Muscle of leg (tissue), 11 donors: ENCODE results near the gene PHKB. TPM values are rescaled to one million over a fixed set of nuclear protein-coding genes. Genes with fewer than 3 reads are reported as not detected.

ENCODE experiments used
- DNase-seq: peaks from one replicate; pipeline ENCODE4 v3.0.0; 2013
- H3K27ac ChIP-seq: one replicate; pipeline ENCODE4 v1.5.1; 2013; ENCODE audit warnings: mild to moderate bottlenecking, low read length, control low read depth
- H3K27me3 ChIP-seq: one replicate; pipeline ENCODE4 v1.6.1; 2013; ENCODE audit warnings: low read length; ENCODE audit not compliant: control insufficient read depth, insufficient read depth
- H3K36me3 ChIP-seq: one replicate; pipeline ENCODE4 v1.6.1; 2013; ENCODE audit warnings: low read length; ENCODE audit not compliant: control insufficient read depth, insufficient read depth
- H3K4me1 ChIP-seq: one replicate; pipeline ENCODE4 v1.6.1; 2013; ENCODE audit warnings: low read length; ENCODE audit not compliant: control insufficient read depth, insufficient read depth
- H3K4me3 ChIP-seq: one replicate; pipeline ENCODE4 v1.5.1; 2013; ENCODE audit warnings: low read length, control low read depth
- H3K9me3 ChIP-seq: replicated peaks from 2 replicates; pipeline ENCODE4 v1.6.1; 2013; ENCODE audit warnings: low read depth, low read length; ENCODE audit not compliant: control insufficient read depth
- WGBS: methylation state at CpG from one replicate; pipeline ENCODE4 v1.1.5; 2013; ENCODE audit warnings: missing lambda C conversion rate; ENCODE audit not compliant: insufficient coverage; 5-methylcytosine and 5-hydroxymethylcytosine counted together
- polyA plus RNA-seq, 8 donors: library from polyadenylated mRNA; unstranded; fragments of 120-200 nt; gene quantifications; one replicate each; pipeline versions ENCODE4 v1.2.1 to v1.2.3, GENCODE V29; 2013; ENCODE audit warnings: inconsistent platforms in 1 of 8, low replicate concordance in 1 of 8; ENCODE audit not compliant: insufficient read length in 8 of 8, insufficient read depth in 1 of 8
- total RNA-seq: library from RNA; stranded (reverse); fragments of 120-200 nt; gene quantifications from one replicate; pipeline ENCODE4 v1.2.4, GENCODE V29; 2013

Gene PHKB
- total and polyA plus RNA-seq, 9 donors: 41.7 to 57.8 (median 51.4) TPM

DNA sequence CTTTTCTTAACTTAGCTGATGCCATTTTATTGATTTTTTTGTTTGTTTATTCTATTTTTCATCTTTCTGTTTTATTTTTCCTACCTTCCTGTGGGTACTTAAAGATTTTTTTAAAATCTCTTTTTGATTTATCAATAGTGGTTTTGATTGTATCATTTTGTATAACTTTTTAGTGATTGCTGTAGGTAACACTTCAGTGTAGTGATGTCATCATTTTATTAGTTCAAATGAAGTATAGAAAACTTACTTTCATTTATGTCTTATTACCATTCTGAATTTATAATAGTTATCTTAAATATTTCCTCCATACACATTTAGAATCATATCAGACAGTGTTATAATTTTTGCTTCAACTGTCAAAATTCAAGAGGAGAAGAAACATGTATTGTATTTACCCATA, 115.9 kb downstream of the PHKB start:
- H3K4me1 ChIP-seq: no peaks in the 10 kb centered on the region
- no peaks in the 10 kb centered on the region for H3K27me3 ChIP-seq
- no peak overlapping the region for H3K4me3 ChIP-seq
- no peak overlapping the region for H3K27ac ChIP-seq
- no peak for DNase-seq
- H3K9me3 ChIP-seq: no peaks in the 10 kb centered on the region
- no peaks in the 10 kb centered on the region for H3K36me3 ChIP-seq

DNA sequence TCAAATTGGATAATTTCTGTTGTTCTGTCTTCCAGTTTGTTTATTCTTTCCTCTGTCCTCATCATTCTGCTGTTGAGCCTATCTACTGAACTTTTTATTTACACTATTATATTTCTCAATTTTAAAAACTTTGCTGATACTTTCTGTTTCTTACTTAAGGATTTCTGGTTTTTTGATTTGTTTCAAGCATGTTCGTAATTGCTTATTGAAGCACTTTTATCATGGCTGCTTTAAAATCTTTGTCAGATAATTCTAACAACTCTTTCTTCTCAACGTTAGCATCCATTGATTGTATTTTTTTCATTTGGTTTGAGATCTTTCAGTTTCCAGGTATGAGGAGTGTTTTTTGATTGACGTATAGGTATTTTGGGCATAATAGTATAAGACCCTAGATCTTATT, 116.9 kb downstream of the PHKB start:
- H3K27me3 ChIP-seq: no peaks in the 10 kb centered on the region
- H3K27ac ChIP-seq: no peak overlapping the region
- WGBS: no CpG with 5 or more reads among the region's 3 CpGs
- H3K4me3 ChIP-seq: no peak overlapping the region
- H3K4me1 ChIP-seq: no peaks in the 10 kb centered on the region
- H3K36me3 ChIP-seq: no peaks in the 10 kb centered on the region
- no peaks in the 10 kb centered on the region for H3K9me3 ChIP-seq
- no peak for DNase-seq

DNA sequence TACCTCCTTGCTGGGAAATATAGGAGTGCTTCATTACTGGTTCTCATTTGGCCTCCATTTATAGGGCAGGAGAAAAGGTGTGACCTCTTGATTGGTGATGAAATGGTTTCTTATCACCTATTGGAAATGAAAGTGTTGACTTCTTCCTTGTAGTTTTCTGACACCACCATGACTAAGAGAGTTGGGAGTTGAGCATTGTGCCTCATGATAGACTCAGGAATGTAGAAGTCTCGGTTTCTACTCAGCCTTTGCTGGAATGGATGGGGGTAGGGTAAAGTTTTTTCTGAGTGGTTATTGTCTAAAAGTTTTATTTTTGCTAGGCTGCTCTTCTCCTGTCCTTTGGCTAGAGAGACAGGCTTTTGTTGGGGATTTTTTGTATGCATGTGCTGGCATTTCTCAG, 117.4 kb downstream of the PHKB start:
- Histone ChIP-seq H3K9me3 (no peaks in the 10 kb centered on the region), H3K4me1 (no peaks in the 10 kb centered on the region), H3K27ac (no peak overlapping the region), H3K4me3 (no peak overlapping the region), H3K36me3 (no peaks in the 10 kb centered on the region), H3K27me3 (no peaks in the 10 kb centered on the region)
- DNase-seq: no peak
- no CpG with 5 or more reads among the region's 1 CpG for WGBS

DNA sequence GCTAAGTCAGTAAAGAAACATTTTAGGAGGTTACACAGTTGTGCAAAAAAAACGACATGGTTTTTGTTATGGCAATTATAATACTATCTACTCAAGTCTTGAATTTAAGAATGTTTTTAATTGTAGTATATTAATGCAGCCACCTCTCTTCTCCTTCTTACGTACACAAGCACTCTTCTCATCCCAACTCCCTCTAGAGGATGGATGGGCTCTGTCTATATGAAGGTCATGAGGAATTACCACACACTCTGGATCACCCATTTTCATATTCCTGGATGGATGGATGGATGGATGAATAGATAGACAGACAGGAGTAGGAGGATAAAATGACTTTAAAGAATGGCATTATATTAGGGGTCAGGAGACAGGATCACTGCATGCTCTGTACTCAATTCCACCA, 120.0 kb downstream of the PHKB start:
- Histone ChIP-seq H3K9me3 (no peaks in the 10 kb centered on the region), H3K4me1 (no peaks in the 10 kb centered on the region), H3K4me3 (no peak overlapping the region), H3K36me3 (no peaks in the 10 kb centered on the region), H3K27ac (no peak overlapping the region), H3K27me3 (no peaks in the 10 kb centered on the region)
- DNase-seq: no peak
- no CpG with 5 or more reads among the region's 2 CpGs for WGBS

DNA sequence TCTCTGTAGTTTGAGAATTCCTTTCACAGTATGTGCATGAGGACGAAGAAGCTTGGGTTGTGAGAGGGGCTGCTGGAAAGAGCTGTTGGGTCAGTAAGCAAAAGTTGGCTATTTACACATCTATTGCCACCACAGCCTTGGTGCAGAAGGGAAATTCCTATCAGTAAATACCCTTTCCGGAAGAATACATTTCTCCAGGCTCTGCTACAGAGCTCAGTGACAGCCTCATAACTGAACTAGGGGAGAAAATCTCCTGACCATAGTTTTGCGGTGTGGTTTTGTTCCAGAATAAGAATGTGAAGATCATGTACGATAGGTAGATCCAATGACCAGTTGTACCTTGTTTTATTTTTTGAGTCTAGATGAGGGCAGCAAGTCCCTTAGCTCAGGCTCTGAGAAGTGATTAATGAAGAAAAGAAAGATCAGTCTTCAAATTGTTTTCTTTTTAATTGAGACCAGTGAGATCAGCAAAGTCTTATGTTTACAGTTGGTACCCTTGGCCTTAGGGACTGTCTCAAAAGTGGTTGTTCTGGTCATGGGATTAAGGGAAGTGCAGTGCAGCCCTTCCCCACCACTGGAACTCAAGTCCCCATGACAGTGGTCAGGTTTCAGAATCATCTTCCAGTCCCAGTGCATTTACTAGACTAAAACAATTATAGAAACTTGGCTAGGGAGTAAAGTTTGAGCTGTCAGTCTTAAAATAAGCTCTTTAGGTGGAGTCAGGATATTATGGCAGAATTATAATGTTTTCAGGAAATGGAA, 123.5 kb downstream of the PHKB start:
- no peak for DNase-seq
- no peak overlapping the region for H3K27ac ChIP-seq
- H3K36me3 ChIP-seq: peaks cover 3% of the 10 kb centered on the region
- H3K9me3 ChIP-seq: no peaks in the 10 kb centered on the region
- no peak overlapping the region for H3K4me3 ChIP-seq
- no peaks in the 10 kb centered on the region for H3K4me1 ChIP-seq
- WGBS: 92% methylated on average over 2 of the region's 4 CpGs
- no peaks in the 10 kb centered on the region for H3K27me3 ChIP-seq

DNA sequence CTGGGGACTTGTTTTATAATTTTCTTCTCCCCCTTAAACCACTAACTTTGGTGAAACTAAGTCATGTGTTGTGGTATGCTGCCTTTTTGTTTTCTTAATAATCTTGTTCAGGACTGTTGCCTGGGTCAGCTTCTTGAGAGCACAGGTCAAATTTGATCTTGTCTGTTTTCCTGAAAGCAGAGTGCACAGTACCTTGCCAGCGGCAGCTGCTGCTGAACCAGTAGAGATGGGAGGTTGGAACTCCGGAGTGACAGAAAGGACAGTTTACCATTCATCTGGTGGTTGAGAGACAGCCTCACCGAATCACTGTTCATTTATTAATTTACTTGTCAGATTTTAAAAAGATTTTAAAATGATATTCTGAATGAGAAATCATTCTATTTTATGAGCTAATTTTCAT, 125.0 kb downstream of the PHKB start:
- Histone ChIP-seq H3K4me3 (no peak overlapping the region), H3K27me3 (no peaks in the 10 kb centered on the region), H3K4me1 (no peaks in the 10 kb centered on the region), H3K36me3 (peaks cover 16% of the 10 kb centered on the region), H3K9me3 (no peaks in the 10 kb centered on the region), H3K27ac (no peak overlapping the region)
- no CpG with 5 or more reads among the region's 3 CpGs for WGBS
- no peak for DNase-seq

DNA sequence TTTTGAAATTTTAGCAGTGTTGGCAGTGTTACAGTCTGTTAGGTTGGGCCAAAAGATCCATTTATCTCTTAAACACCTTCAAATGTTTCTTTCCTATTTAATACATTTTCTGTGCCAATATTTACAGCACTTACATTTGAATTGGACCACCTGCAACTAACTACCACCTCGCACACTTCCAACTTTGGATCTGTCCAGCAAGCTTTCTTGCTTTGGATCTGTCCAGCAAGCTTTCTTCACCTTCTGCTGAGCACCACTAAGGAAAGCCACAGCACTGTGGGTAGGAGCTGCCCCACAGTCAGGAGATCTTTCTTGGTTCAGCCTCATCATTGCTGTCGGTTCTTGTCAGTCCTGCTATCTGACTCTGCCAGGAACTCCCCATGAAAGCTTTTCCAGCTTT, 129.3 kb downstream of the PHKB start:
- H3K4me3 ChIP-seq: no peak overlapping the region
- WGBS: 100% methylated on average over 2 of the region's 2 CpGs
- DNase-seq: no peak
- H3K27me3 ChIP-seq: no peaks in the 10 kb centered on the region
- H3K4me1 ChIP-seq: no peaks in the 10 kb centered on the region
- H3K36me3 ChIP-seq: peaks cover 32% of the 10 kb centered on the region
- no peak overlapping the region for H3K27ac ChIP-seq
- no peaks in the 10 kb centered on the region for H3K9me3 ChIP-seq

DNA sequence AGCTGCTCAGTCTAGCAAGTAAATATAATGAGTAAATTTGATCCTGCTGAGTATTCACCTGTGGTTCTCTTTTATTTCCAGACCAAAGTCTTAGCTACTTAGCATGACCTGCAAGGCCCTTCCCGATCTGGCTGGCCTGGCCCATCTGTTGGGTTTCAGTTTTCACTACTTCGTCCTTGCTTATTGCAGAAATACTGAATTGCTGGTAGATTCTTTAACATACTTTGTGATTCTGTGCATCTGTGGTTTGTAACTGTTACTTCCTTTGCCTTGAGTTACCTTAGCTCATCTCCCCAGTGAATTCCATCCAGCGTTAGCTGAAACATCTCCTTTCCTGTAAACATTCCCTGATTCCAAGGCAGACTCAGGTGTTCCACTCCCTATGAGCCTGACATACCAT, 131.1 kb downstream of the PHKB start:
- WGBS: 33% methylated on average over 1 of the region's 3 CpGs
- Histone ChIP-seq H3K4me1 (no peaks in the 10 kb centered on the region), H3K27me3 (no peaks in the 10 kb centered on the region), H3K27ac (no peak overlapping the region), H3K9me3 (no peaks in the 10 kb centered on the region), H3K36me3 (peaks cover 32% of the 10 kb centered on the region), H3K4me3 (no peak overlapping the region)
- DNase-seq: no peak

DNA sequence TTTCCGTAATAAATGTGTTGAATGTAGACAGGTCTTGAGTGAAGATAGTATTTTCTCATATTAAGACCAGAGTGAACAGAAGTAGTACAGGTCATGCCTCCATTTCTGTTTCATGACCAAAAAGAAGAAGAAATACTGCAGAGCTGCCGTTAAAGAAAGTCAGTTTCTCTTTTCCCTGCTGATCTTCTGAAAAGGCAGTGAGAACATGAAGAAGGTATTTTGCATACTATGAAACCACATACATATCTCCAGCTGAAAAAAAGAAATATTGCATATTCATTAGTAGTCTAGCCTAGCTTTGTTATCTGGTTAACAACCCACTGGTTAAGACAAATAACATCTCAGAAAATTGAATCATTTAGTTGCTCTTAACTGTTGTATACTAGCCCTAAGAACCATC, 138.4 kb downstream of the PHKB start:
- Histone ChIP-seq H3K27ac (no peak overlapping the region), H3K9me3 (no peaks in the 10 kb centered on the region), H3K27me3 (no peaks in the 10 kb centered on the region), H3K4me3 (no peak overlapping the region), H3K36me3 (peaks cover under 1% of the 10 kb centered on the region), H3K4me1 (no peaks in the 10 kb centered on the region)
- no CpG with 5 or more reads among the region's 2 CpGs for WGBS
- no peak for DNase-seq

DNA sequence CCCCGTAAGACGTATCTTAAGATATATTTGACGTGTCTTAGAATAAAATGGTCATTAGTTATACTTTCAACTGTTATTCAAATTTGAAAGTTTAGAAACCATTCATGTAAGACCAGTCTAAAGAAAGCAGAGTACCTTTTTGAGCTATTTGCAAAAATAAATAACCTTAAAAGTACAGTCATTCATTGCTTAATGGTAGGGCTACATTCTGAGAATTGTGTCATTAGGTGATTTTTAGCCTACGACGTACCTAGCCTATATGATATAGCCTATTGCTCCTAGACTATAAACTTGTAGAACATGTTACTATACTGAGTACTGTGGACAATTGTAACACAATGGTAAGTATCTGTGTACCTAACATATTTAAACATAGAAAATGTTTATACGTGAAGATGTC, 139.2 kb downstream of the PHKB start:
- Histone ChIP-seq H3K27ac (no peak overlapping the region), H3K9me3 (no peaks in the 10 kb centered on the region), H3K4me1 (no peaks in the 10 kb centered on the region), H3K27me3 (no peaks in the 10 kb centered on the region), H3K36me3 (no peaks in the 10 kb centered on the region), H3K4me3 (no peak overlapping the region)
- no CpG with 5 or more reads among the region's 6 CpGs for whole genome bisulfite sequencing
- DNase-seq: no peak

DNA sequence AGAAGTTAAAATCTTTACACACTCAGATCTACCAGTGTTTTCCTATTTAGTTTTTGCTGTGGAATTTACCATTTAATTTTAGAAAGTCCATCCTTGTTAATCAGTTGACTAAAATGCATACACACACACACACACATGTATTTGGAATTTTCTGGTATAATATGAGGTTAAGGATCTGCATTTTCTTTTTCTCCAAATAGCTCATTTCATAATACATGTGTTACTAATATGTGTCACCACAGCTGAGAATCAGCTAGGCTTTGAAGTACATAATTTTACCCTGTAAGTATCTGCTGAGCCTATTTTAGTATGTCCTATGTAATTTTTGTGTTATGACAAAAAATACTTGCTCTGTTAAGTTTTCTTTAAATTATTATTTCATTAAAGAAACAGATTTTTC, 143.2 kb downstream of the PHKB start:
- Histone ChIP-seq H3K36me3 (no peaks in the 10 kb centered on the region), H3K9me3 (no peaks in the 10 kb centered on the region), H3K4me1 (no peaks in the 10 kb centered on the region), H3K4me3 (no peak overlapping the region), H3K27ac (no peak overlapping the region), H3K27me3 (no peaks in the 10 kb centered on the region)
- no peak for DNase-seq
